NCI-H69 (cell line): ENCODE results near the gene SDK2.
"Not testable (repeated sequence)": the region's sequence is repeated elsewhere in the genome, so short reads cannot be mapped to it uniquely, and the experiment has no call there.

Experiments
- DNase-seq: peaks from one replicate; lab custom pipeline; 2025; lab: John Stamatoyannopoulos, UW

The SDK2 gene

DNA sequence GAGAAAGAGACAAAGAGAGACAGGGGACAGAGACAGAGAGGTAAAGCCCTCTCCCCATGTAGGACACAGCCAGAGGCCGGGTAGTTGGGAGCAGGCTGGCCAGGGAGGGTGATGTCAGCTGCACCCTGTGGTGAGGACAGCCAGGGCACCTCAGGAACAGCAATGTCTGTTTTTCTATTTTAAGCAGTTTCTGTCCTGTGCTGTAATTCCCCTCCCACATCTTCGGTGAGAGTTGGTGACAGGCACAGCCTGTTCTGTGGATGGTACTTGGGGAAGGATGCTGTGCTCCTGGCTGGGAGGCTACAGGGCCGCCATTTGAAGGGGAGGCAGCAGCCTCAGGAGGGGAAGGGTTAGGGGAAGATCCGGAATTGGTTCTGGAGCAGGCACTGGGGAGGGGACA is 163.5 kb downstream of the SDK2 start:
- peak; percentile 25 for DNase-seq

DNA sequence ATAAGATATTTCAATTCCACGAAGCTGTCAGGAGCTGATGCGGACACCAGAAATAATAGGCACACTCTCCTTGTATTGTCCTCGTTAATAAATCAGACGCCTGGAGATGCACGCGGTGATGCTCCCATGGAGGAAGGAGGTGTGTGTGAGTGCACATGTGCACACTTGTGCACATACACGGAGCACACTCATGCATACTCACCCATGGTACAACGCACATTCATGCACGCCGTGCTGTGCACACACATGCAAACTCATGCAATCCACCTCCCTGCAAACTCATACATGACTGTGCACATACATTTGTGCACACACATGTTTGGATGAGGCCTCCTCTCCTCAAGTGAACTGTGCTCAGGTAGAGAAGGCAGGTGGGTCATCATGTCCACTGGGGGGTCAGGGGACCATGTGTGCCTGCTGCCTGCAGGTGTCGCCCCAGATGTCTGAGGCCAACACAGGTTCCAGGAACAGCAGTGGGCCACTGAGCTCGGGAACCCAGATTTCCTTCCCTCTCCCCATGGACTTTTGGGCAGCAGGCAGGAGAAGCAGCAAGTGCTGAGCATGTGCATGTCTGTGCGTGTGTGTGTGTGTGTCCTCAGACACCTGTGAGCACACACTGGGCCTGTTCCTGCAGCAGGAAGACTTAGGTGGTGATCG is 165.3 kb downstream of the SDK2 start:
- peak; percentile 30 for DNase-seq

DNA sequence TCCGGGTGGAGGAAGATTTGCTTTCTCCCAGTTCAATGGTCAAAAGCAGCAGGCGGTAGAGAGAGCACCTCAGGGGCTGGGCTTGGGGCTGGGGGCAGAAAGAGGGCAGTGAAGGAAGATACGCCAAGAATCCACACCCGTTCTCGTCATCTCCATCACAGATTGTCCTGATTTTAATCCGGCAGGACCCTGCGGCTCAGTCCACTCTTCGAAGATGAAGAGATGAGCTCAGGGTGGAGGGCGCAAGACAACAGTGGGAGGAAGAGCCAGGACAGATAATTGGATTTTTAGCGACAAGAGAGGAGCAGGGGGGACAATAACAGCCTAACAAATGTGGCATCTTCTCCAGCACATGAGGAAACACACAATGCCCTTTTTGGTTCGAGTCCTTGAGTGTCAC is 165.9 kb downstream of the SDK2 start:
- DNase-seq: no peak

DNA sequence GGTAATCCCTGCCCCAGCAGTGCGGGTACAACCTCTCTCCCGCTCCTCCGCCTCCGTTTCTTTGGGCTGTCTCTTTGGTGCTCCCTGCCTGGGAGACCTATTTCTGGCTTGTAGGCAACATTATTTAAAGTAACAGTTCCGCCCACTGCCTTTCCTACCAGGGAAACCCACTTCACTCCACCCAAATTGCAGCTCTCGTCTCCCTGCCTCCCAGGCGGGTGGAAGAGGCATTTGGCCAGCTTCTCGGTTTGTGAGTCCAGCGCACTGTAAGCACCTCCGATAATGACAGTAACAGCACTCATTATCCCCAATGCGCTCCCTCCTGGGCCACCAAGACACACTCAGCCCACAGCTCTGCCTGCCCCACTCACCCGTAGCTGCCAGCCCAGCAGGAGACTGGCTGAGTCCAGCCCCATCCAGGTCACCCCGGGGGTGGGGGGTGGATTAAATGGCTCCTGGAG is 167.3 kb downstream of the SDK2 start:
- DNase-seq: peak; percentile 84

DNA sequence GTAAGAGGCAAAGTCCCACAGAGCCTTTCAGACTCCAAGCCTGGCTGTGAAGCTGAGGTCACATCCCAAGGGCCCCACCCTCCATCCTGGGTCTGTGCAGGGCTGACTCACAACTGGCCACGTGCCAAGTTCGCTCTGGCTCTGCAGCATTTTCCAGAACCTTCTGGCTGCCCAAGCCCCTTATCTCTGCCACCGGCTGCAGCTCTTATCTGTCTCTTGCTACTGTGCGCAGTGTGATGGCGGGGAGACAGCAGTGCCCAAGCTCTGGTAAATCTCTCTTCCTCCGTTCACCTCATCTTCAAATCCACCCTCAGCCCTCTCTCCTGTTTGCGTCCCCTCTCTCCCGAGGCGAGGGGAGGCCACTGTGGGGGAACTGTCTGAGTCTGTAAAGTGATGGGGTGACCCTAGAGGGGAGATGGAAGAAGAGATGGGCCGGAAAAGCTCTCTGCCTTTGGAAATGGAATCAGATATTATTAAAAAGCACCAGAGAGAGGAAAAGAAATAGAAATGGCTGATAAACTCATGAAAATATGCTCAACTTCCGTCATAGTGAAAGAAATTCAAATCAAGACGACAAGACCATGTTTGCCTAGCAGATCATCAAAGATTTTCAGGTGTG is 169.8 kb downstream of the SDK2 start:
- peak; percentile 81 for DNase-seq

DNA sequence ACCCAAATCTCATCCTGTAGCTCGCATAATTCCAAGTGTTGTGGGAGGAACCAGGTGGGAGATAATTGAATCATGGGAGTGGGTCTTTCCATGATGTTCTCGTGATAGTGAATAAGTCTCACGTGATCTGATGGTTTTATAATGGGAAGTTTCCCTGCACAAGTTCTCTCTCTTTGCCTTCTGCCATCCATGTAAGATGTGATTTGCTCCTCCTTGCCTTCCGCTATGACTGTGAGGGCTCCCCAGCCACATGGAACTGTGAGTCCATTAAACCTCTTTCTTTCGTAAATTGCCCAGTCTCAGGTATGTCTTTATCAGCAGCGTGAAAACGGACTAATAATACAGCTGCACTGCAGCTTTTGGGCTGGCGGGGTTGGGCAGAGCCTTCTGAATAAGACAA is 171.5 kb downstream of the SDK2 start:
- DNase-seq: not testable (repeated sequence)

DNA sequence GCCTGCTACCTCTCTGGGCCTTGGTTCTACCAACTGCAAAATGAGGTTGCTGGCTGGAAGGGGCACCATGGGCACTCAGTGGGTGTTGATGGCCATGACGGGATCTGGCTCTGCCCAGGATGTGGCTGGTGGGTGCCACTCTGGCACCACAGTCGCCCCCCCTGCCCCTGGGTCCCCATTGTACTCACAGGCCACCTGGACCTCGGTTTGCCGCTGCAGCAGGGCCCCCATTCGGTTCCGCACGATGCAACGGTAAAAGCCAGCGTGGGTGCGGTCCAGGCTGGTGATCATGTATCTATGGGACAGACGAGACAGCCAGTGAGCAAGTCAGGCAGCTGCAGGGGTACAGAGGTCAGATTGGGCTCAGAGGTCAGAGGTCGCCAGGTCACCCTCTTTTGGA is 172.3 kb downstream of the SDK2 start:
- no peak for DNase-seq

DNA sequence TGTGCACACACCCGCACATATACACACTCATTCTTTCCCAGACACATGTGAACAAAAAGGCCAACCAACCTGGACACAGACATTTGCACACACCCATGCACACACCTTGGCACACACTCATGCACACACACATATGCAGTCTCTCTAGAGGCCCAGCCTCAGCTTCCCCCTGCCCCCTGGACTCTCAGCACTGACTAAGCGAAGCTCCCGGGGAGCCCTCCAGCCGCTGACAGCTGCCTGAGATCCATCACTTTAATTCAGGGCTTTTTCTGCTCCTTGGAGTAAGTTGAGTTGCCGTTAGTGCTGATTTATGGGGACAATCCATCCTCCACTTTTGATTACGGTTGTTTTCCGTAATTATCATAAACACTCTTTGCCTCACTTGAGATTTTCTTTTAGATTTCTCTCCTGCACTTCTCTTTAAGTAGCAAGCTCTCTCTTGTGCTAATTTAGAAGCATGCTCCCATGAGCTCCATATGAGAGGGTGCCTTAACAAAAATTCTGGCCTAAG is 173.9 kb downstream of the SDK2 start:
- DNase-seq: no peak

DNA sequence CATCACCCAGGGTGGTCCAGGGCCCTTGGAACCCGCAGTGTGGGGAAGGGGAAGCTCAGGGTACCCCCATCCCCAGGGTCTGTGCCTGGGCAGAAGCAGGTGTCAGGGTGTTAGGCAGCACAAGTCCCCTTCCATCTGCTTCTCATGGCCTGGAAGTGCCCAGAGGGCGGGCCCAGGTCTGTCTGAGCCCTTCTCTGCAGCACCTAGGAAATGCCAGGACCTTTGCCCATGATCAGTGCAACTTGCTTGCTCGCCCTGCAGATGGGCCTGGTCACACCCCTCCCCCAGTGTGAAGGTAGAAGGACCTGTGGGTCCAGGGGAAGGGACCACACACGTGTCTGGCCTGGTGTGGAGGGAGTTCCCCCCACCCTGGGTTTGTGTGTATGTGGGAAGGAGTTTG is 174.9 kb downstream of the SDK2 start:
- DNase-seq: no peak

DNA sequence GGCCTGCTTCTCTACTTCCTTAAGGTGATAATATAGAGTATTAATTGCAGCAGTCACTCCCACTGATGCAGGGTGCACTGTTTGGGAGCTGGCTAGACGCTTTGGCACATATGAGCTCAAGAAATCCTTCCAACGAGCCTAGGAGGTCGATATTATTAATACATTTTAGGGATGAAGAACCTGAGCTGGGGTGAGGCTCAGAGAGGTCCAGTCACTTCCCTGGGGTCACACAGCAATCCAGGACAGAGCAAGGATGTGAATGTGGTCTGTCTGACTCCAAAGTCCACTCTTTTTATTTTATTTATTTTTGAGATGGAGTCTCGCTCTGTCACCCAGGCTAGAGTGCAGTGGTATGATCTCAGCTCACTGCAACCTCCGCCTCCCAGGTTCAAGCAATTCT is 176.0 kb downstream of the SDK2 start:
- no peak for DNase-seq

DNA sequence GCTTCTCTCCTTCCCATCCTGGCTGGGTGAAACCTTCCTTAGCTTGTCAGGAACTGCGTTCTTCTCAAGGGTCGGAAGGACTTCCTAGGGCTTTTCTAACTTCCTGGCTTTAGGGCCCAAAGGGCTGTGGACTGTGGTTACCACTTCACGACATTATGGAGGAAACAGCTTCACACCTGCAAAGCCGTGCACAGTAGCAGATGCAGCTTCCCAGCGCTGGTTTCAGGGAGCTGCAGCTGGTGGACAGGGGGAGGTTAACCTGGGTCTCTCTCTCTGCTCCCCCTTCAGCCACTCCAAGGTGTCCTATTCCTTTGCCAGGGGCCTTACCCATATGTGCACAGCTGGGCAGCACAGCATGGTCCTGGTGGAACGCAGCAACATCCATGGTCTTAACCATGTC is 176.6 kb downstream of the SDK2 start:
- DNase-seq: peak; percentile 72

DNA sequence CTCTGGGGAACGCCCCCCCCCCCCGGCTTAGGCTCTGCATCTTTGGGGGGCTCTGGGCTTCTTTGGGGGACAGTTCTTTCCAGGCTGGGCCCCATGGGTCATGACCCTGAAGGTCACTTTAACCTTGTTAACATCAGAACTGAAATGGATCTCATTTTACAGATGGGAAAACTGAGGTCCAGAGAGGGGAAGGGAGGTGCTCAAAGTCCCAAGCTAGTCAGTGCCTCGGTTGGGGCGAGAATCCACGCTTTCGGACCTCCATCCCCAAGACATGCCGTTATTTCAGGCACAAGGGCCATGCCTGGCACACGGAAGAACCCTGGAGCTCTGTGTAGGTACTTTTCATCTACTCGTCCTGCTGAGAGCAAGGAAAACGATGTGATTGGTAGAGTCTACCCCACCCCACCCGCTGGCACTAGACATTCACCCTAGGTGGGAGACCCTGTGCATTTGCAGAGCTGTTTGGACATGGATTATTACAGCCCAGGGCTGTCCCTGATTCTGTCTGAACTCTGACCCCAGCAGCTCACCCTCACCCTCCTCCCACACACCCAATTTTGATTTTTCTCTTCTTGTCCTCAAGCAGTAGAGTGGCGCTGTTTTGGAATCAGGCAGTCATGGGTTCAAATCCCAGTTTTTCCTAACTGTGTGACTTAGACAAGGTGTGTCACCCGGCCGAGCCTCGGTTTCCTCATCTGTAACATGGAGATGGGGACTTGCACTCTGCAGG is 177.4 kb downstream of the SDK2 start:
- DNase-seq: peak; percentile 49

DNA sequence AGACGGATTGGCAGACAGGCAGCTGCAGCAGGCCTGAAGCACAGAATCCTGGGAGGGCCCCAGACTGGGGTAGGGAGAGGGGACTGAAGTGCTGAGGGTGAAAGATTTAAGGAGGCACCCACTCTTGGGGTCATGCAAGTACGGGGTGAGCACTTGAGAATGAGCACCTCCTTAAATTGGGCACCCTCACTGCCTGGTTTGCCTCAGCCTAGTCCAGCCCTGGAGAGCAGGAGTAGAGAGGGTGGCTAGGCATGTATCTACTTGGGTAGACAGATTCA is 178.4 kb downstream of the SDK2 start:
- DNase-seq: no peak

DNA sequence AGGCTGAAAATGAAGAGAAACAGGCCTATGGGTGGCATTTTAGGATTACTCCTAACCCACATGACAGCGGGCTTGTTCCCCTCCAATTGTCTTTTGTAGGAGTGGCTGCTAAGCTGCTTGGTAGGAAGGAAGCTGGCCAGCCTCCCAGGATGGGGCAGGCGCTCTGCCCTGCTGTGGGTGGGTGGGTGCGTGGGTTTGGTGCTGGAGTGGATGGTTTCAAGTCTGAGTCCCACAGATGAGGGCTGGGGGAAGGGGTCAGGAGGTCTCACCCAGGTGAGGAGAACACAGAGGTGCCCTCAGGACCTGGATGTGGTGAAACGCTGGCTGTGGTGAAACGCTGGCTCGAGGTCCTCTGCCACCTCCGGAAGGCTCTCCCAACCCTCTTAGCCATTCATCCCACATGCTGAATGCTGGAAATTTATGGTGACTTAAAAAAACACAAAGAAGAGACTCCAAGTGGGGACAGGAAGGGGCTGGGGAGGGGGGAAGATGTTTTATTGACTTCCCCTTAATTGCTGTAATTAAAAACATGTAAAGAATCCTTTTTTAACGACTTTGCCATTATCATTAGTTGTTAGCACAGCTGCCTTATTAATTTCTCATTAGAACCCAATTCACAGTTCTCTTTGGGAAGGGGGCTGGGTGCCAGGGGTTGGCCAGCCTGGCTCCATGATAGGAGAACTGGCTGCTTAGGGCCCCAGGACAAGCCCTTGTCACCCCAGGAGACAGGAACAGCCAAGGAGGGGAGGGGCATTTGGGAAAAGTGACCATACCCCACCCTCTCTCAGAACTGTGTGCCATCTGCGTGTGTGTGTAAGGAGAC is 178.9 kb downstream of the SDK2 start:
- peak; percentile 99 for DNase-seq

DNA sequence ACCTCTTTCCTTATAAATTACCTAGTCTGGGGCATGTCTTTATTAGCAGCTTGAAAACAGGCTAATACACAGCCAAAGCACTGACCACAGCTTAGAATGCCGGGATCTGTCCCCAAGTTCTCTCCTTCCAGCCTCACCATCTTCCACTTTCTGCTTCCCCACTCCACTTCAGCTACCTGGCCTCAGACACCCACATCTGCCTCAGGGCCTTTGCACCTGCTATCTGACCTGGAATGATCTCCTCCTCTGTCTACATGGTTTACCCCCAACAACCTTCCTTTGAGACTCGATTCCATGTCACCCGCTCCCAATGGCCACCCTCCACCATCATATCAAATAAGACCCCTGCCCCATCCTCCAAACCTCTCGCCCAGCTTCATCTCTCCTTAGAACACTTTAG is 179.8 kb downstream of the SDK2 start:
- no peak for DNase-seq

DNA sequence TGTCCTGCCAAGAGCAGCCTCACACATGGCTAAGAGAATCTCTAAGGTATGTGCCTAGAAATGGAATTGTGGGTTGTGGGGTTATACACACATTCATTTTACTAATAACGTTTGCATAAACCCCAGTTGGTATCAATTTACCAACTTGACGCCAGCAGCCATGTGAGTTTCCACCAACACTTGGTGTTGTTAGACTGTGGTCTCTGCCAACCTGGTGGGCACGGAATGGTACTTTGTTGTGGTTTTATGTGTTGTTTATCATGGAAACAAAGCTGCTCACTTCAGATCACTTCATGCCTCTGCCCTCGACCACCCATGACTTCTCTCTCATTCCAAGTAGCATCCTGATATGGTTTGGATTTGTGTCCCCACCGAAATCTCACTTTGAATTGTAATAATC is 180.4 kb downstream of the SDK2 start:
- peak; percentile 82 for DNase-seq

DNA sequence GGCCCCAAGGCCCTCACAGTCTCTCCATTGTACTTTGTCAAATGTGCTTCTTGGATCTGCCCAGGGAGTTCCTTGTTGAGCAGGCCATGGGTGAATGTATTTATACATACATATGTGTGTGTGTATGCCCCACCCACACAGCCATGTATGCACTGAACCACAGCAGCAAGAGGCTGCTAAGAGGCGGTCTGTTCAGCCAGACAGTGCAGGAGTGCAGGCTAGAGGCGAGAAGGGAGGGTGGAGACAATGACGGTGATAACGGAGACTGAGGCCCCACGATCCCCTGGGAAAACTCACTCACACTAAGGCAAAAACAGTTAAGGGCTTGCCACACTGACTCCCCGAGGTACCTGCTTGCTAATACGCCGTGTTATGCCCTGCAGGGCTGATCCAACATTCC is 181.4 kb downstream of the SDK2 start:
- DNase-seq: peak; percentile 93

DNA sequence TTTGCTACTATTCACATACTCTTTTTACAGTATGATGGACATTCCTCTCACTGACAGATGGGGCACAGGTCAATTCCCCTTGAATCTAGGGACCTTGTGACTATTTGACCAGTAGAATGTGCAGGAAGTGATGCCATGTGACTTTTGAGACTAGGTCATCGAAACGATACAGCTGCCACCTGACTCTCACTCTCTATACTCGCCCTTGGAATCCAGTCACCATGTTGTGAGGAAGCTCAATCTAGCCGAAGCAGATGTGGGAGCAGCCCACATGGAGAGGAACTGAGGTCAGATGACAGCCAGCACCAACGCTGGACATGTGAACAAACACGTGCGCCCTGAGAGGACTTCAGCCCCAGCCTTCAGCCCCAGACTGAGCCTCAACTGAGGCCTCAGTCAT is 184.3 kb downstream of the SDK2 start:
- DNase-seq: no peak

DNA sequence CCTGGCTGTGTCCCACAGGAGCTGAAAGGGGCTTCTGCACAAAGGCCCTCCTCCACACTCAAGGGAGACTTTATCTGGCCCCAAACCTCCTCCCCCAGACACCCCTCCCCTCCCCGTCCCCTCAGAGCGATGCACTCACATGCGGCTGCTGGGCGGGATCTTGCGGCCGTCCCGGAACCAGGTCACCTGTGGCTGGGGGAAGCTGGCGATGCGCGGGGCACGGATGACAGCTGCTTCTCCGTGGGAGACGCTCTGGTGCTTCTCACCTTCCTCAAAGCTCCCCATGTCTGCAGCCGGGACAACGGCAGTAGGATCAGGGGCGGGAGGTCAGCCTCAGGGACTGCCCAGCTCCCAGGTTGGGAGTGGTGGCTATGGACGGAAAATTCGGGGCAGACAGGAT is 188.5 kb downstream of the SDK2 start:
- no peak for DNase-seq

DNA sequence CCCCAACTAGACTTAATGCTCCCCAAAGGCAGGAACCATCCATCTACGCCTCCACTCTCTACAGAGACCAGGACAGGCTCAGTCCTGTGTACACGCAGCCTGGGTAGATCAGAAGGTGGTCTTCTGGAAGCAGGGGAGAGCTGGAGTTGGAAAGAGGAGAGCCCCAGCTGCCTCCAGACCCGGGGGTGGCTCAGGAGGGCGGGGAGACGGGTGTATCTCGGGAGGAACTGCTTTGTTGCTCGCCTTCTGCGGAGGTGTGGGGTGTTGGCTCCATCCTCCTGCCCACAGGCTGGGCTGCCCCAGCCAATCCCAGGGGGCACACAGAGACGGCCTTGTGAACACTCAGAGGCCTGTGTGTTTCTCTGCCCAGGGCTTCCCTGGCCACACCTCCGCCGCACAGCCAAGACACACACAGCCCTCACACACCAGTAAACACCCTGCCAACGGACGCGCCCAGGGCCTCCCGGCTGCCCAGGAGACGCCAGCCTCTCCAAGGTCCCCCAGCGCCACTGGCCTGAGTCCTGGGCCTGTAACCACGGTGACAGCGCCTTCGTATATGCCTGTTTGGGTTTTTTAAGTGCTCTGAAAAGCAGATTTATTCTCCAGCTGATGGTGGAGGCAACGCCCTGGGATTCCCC is 189.1 kb downstream of the SDK2 start:
- DNase-seq: peak; percentile 69

DNA sequence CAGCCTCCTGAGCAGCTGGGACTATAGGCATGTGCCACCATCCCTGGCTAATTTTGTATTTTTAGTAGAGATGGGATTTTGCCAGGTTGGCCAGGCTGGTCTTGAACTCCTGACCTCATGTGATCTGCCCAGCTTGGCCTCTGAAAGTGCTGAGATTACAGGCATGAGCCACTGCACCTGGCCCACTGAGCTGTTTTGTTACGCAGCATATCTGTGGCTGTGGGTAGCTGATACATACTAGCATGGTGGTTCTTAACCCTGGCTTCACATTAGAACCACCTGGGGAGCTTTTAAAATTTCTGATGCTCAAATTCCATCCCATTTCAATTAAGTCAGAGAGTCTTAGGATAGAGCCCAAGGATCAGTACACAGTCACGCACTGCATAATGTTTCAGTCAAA is 190.8 kb downstream of the SDK2 start:
- DNase-seq: not testable (repeated sequence)

DNA sequence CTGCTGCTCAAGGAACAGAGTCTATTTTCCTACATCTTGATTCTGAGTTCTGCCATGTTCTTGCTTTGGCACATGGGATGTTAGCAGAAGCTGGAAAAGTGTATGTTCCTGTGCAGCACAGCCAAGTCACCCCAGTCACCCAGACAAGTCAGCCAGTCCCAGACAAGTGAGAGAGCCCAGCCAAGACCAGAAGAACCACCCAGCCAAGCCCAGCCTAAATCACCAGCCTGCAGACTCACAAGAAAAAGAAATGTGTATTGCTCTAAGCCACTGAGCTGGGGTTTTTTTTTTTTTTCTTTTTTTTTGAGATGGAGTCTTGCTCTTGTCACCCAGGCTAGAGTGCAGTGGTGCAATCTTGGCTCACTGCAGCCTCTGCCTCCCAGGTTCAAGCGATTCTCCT is 191.2 kb downstream of the SDK2 start:
- DNase-seq: no peak
